HG03432 (cell line): ENCODE measurements around the gene TTBK2.

Experiments used
- ATAC-seq: cut with Tn5 transposase; IDR thresholded peaks from one replicate; pipeline ENCODE4 v1.9.1; 2021; ENCODE audit warnings: mild to moderate bottlenecking, moderate library complexity; ENCODE audit not compliant: unreplicated experiment

TTBK2 gene

GRCh38 chr15:42836251-42836650 is 84.3 kb downstream of the TTBK2 start:
- no peak for ATAC-seq

DNA sequence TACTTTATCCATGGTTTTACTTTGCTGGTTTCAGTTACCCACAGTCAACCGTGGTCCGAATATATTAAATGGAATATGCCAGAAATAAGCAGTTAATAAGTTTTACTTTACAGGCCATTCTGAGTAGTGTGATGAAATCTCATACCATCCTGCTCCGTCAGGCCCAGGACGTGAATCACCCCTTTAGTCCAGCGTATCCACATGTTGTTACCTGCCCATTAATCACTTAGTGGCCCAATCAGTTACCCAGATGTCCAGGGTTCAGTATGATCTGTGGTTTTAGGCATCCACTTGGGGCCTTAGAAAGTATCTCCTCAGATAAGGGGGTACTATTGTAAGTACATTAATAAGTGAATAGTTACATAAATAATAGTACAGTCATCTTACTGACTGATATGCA is 88.0 kb downstream of the TTBK2 start:
- no peak for ATAC-seq

DNA sequence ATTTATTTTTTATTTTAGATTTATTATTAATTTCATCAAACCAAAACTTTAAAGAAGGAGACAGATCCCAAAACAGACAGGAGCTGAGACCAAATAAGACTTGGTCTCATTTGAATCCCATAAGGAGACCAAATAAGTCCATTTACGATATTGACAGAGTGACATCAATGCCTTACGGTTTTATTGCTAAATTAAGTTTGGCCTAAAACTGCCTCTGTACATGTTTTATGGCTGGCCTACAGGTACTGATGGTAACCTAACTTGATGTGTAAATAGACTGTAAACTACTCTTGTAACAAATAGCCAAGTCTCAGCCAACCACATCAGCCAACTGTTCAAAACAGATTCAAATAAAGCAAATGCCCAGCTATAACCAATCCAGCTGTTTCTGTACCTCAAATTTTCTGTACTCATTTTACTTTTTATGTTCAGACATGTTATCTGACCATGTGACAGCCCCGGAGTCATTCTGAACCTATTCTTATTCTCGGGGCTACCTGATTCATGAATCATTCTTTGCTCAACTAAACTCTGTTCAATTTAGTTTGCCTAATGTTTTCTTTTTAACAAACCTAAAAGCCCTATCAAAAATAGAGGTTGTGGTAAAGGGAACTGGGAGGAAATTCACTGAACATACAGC is 94.2 kb downstream of the TTBK2 start:
- ATAC-seq: no peak

GRCh38 chr15:42825599-42825998 is 95.0 kb downstream of the TTBK2 start:
- ATAC-seq: no peak

- ATAC-seq: no peak
These were observed 99.8 kb downstream of the TTBK2 start for GRCh38 chr15:42820811-42821210.

DNA sequence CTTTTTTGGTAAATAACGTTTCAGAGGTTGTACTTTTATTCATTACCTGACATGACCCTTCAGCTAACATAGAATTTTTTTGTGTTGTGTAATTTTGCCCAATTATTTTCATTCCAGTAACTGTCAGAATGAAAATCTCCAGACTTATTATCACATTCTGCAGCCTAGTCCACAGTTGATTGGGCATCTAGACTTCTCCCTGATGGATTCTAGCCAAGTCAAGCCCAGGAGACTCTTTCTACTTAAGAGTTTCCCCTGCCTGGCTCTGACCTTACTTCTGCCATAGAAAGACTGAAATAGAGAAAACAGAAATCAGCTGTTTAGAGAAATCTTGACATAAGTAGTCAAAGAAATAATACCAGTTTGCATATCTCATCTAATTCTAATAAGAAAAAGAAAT is 100.8 kb downstream of the TTBK2 start:
- no peak for ATAC-seq

- no peak for ATAC-seq
These were observed 109.1 kb downstream of the TTBK2 start for GRCh38 chr15:42811433-42811832.

- ATAC-seq: no peak
These were observed 111.7 kb downstream of the TTBK2 start for GRCh38 chr15:42808913-42809312.

DNA sequence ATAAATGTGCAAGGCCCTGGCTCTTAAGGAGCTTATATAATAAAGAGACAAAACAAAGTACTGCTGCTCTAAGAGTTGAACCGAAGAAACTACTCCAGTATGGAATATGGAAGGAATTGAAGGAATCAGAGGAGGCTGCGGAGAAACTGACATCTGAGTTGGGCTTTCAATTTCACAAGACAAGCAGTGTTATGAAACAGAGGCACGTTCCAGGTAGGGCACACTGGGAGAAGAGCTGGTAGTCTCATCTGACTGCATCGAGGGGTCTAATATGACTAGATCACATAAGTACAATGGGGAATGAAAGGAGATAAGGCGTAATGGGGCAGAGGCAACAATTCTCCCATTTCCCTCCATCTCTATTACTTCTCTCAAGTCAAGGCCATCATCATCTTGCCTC is 115.3 kb downstream of the TTBK2 start:
- no peak for ATAC-seq

- ATAC-seq: no peak
These were observed 115.8 kb downstream of the TTBK2 start for GRCh38 chr15:42804739-42805138.

GRCh38 chr15:42803436-42803835 is 117.1 kb downstream of the TTBK2 start:
- ATAC-seq: no peak

DNA sequence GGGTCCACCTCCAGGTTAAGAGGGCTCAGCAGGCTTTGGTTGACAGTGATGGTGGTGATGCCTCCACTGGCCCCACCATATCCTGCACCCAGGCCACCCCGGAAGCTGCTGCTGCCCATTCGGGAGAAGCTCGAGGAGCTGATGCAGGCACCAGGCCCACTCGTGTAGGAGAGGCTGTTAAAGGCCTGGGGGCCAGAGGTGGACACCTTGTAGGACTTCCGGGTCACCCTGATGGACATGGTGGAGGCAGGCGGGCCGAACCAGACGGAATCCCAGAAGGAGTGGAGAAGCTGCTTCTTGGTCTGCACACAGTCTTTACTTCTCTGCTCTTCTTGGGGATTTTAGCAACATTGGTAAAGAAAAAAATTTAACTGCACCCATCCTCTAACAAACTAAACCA is 118.4 kb downstream of the TTBK2 start:
- no peak for ATAC-seq

DNA sequence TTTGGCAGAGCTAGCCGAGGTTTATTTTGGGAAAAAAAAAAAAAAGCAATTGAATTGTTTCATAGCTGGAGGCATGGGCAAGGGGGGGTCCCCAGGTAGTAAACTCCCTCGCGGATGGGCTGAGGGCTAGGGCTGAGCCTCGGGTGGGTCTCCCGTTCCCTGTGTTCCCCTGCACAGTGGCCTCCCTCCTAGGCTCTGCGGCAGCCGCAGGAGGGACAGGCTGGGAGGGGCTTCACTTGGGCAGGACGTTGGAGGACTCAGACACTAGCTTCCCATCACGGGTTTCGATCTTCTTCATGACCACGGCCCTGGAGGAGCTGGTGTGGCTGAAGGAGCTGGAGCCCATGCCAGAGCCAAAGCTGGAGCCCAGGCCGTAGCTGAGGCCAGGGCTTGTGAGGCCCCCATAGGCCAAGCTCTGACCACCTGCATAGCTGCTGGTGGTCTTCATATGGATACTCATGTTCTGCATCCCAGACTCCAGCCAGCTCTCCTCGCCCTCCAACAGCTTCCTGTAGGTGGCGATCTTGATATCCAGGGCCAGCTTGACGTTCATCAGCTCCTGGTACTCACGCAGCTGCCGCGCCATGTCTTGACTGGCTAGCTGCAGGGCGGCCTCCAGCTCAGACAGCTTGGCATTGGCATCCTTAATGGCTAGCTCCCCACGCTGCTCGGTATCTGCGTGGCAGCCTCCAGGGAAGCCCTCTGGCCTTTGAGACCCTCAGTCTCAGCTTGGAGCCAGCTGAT is 119.7 kb downstream of the TTBK2 start:
- no peak for ATAC-seq

GRCh38 chr15:42798802-42799201 is 121.8 kb downstream of the TTBK2 start:
- no peak for ATAC-seq

DNA sequence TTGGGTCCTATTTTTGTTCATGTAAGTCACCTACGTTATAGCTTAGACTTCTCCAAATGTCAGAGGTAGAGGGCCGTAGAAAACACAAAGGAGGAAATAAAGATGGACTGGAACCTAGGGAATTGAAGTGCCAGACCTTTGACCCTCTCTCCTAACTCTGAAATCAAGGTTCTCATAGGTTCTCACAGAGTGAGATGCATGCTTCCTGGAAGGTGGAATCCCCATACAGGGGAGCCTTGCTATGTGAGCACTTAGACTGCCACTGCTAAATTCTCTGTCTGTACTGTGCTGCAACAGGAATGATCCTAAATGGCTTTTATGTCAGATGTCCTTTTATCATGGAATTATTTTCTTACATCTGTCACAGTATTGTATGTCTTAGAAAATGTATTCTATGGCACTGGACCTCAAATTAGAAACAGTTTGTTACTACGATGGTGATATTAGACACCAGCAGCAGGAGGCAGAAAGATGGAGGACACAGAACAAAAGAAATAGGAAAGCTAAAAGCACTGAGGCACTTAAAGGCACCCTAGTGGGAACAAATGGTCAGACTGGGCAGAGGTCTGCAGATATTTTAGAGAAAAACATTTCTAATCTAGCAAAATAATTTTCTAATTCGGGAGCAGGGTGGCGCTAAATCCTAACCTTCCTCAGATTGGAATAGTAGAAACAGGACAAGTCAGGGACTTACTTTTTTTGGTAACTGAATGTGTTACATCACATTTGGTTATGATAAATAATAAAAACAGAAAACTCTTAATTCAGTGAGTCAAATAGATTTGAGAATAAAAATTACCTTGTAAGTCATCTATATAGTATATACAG is 123.4 kb downstream of the TTBK2 start:
- no peak for ATAC-seq

DNA sequence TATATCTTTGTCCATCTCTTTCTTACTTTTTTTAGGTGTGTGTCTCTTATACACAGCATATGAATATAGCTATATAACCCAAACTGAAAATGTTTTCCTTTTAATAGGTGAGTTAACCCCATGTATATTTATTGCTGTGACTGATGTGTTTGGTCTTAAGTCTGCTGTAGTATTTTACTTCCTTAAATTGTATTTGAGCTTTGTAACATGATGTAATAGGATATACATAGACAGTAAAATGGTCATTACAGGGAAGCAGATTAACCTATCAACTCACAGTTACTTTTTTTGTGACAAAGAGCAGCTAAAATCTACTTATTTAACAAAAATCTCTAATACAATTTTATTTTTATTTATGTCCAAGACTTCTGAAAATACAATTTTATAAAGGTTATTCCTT is 131.9 kb downstream of the TTBK2 start:
- ATAC-seq: no peak

- ATAC-seq: no peak
These were observed 133.6 kb downstream of the TTBK2 start for GRCh38 chr15:42786978-42787377.

- no peak for ATAC-seq
These were observed 135.0 kb downstream of the TTBK2 start for GRCh38 chr15:42785569-42785968.

GRCh38 chr15:42784705-42785104 is 135.9 kb downstream of the TTBK2 start:
- ATAC-seq: no peak

DNA sequence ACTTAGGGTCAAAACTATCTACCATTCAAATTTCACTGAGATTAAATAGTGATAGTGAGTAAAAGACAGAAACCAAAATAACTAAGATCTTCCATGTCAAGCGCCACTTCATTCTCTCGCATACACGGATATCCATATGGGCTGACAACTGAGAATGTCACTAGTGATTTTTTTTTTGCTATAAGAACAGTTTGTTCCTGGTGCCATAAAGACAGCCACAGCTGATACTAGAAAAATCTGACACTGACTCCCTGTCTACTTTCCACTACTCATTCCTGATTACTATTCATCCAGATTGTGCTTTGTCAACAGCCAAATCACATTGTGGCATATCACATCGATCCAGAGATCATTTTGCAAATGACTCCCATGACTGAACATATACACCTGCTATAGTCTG is 137.9 kb downstream of the TTBK2 start:
- no peak for ATAC-seq

DNA sequence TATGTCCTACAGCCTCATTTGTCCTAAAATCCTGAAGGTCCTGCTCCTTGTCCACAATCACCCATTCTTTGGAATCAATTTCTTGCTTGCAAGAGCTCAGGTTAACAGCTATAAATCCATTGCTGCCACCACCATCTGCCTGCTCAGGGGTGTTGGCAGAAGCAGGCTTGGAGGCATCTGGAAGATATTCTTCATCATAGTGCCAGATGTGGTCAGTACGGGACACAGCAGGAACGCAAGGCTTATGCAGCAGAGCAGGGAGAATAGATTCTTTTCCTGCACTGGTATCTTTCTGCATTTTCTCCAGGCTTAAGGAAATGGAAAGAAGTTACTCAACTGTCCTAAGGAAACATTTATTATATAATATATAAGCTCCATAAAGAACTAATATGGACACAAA is 145.2 kb downstream of the TTBK2 start:
- ATAC-seq: no peak

DNA sequence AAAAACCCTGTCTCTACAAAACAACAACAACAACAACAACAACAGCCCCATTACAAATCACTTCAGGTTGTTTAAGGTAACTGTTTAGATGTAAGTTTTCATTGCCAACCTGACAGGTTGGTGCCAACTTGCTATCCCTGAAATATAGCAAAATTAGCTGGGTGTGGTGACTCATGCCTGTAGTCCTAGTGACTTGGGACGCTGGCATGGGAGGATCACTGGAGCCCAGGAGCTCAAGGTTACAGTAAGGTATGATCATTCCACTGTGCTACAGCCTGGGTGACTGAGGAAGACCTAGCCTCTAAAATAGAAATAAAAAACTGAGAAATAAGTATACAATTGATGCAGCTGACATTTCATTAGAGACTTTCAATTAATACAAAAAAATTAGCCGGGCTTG is 147.7 kb downstream of the TTBK2 start:
- ATAC-seq: no peak
